Measurements from ENCODE around the gene PTPRB.
"Not testable (repeated sequence)": the region's sequence is repeated elsewhere in the genome, so short reads cannot be mapped to it uniquely, and the experiment has no call there.

The PTPRB gene

GRCh38 chr12:70497508-70497907, 139.7 kb downstream of the PTPRB start:
- no peaks in the 10 kb centered on the region for H3F3A ChIP-seq (ENCODE audit: insufficient read depth, low read length)
- no peak overlapping the region for H3K9ac ChIP-seq (ENCODE audit: low read length)
- H3K4me3 ChIP-seq (ENCODE audit: low read depth, low read length, poor library complexity, severe bottlenecking), result no peak overlapping the region
- peaks cover 8% of the 10 kb centered on the region for H3K4me1 ChIP-seq (ENCODE audit: insufficient read depth, low read length, severe bottlenecking)
- H3K9me3 ChIP-seq (ENCODE audit: low read length), result peaks cover 10% of the 10 kb centered on the region; the same call in 1 of the 2 replicates
- no peaks in the 10 kb centered on the region for H3K27me3 ChIP-seq (ENCODE audit: insufficient read depth, low read length)
- H3K27ac ChIP-seq (ENCODE audit: low read depth, low read length, poor library complexity, severe bottlenecking), result no peak overlapping the region
- H3K79me2 ChIP-seq (ENCODE audit: insufficient read depth, low read length), result peaks cover 43% of the 10 kb centered on the region
- no peak overlapping the region for H3K4me2 ChIP-seq (ENCODE audit: low read length)
- H2AFZ ChIP-seq (ENCODE audit: low read length), result no peak overlapping the region
- H3K9me2 ChIP-seq (ENCODE audit: low read depth, low read length), result no peaks in the 10 kb centered on the region
- H4K20me1 ChIP-seq (ENCODE audit: insufficient read depth, low read length), result no peaks in the 10 kb centered on the region
- H3K36me3 ChIP-seq (ENCODE audit: insufficient read depth, low read length), result peaks cover 60% of the 10 kb centered on the region
- TF ChIP-seq EZH2 (IDR thresholded peaks at IDR 0.05; ENCODE audit: borderline replicate concordance, low read length) (no peak), CTCF (IDR thresholded peaks at IDR 0.05; ENCODE audit: low read length) (no peak)

DNA sequence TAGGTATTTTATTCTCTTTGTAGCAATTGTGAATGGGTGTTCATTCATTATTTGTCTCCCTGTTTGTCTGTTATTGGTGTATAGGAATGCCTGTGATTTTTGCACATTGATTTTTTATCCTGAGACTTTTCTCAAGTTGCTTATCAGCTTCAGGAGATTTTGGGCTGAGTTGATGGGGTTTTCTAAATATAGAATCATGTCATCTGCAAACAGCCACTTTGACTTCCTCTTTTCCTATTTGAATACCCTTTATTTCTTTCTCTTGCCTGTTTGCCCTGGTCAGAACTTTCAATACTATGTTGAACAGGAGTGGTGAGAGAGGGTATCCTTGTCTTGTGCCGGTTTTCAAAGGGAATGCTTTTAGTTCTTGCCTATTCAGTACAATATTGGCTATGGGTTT, 144.3 kb downstream of the PTPRB start:
- not testable (repeated sequence) for H3K27me3 ChIP-seq (ENCODE audit: insufficient read depth, low read length); H2AFZ ChIP-seq (ENCODE audit: low read length); H3K9ac ChIP-seq (ENCODE audit: low read length); H3K4me3 ChIP-seq (ENCODE audit: low read depth, low read length, poor library complexity, severe bottlenecking); H3K9me2 ChIP-seq (ENCODE audit: low read depth, low read length); H4K20me1 ChIP-seq (ENCODE audit: insufficient read depth, low read length); H3K4me2 ChIP-seq (ENCODE audit: low read length); H3F3A ChIP-seq (ENCODE audit: insufficient read depth, low read length)
- H3K36me3 ChIP-seq (ENCODE audit: insufficient read depth, low read length), result peaks cover 64% of the 10 kb centered on the region
- H3K4me1 ChIP-seq (ENCODE audit: insufficient read depth, low read length, severe bottlenecking), result peaks cover 15% of the 10 kb centered on the region
- peaks cover 48% of the 10 kb centered on the region for H3K79me2 ChIP-seq (ENCODE audit: insufficient read depth, low read length)
- H3K27ac ChIP-seq (ENCODE audit: low read depth, low read length, poor library complexity, severe bottlenecking), result peak overlapping the region; percentile 30
- H3K9me3 ChIP-seq (ENCODE audit: low read length), result peaks cover 19% of the 10 kb centered on the region

DNA sequence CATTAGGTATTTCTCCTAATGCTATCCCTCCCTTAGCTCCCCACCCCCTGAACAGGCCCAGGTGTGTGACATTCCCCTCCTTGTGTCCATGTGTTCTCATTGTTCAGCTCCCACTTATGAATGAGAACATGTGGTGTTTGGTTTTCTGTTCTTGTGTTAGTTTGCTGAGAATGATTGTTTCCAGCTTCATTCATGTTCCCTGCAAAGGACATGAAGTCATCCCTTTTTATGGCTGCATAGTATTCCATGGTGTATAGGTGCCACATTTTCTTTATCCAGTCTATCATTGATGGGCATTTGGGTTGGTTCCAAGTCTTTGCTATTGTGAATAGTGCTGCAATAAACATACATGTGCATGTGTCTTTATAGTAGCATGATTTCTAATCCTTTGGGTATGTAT, 146.3 kb downstream of the PTPRB start:
- not testable (repeated sequence) for H4K20me1 ChIP-seq (ENCODE audit: insufficient read depth, low read length); H2AFZ ChIP-seq (ENCODE audit: low read length); H3K4me2 ChIP-seq (ENCODE audit: low read length); H3K27ac ChIP-seq (ENCODE audit: low read depth, low read length, poor library complexity, severe bottlenecking); H3K27me3 ChIP-seq (ENCODE audit: insufficient read depth, low read length); H3F3A ChIP-seq (ENCODE audit: insufficient read depth, low read length); H3K9me2 ChIP-seq (ENCODE audit: low read depth, low read length); H3K4me3 ChIP-seq (ENCODE audit: low read depth, low read length, poor library complexity, severe bottlenecking); H3K9ac ChIP-seq (ENCODE audit: low read length)
- Histone ChIP-seq H3K9me3 (ENCODE audit: low read length) (peaks cover 21% of the 10 kb centered on the region), H3K36me3 (ENCODE audit: insufficient read depth, low read length) (peaks cover 63% of the 10 kb centered on the region), H3K79me2 (ENCODE audit: insufficient read depth, low read length) (peaks cover 46% of the 10 kb centered on the region), H3K4me1 (ENCODE audit: insufficient read depth, low read length, severe bottlenecking) (peaks cover 35% of the 10 kb centered on the region)

DNA sequence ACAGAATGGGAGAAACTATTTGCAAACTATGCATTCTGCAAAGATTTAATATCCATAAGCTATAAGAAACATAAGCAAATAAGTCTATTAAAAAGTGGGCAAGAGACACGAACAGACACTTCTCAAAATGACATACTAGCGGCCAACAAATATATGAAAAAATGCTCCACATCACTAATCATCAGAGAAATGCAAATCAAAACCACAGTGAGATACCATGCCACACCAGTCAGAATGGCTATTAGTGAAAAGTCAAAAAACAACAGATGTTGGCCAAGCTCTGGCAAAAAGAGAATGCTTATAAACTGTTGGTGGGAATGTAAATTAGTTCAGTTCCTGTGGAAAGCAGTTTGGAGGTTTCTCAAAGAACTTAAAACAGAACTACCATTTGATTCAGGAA, 149.8 kb downstream of the PTPRB start:
- Histone ChIP-seq H3K79me2 (ENCODE audit: insufficient read depth, low read length) (peaks cover 37% of the 10 kb centered on the region), H3K27ac (ENCODE audit: low read depth, low read length, poor library complexity, severe bottlenecking) (peak overlapping the region; percentile 67), H3K4me2 (ENCODE audit: low read length) (no peak overlapping the region), H3F3A (ENCODE audit: insufficient read depth, low read length) (no peaks in the 10 kb centered on the region), H3K9me3 (ENCODE audit: low read length) (peaks cover 21% of the 10 kb centered on the region), H2AFZ (ENCODE audit: low read length) (no peak overlapping the region), H3K9me2 (ENCODE audit: low read depth, low read length) (no peaks in the 10 kb centered on the region), H3K27me3 (ENCODE audit: insufficient read depth, low read length) (no peaks in the 10 kb centered on the region), H3K4me3 (ENCODE audit: low read depth, low read length, poor library complexity, severe bottlenecking) (no peak overlapping the region), H3K36me3 (ENCODE audit: insufficient read depth, low read length) (peaks cover 67% of the 10 kb centered on the region), H3K9ac (ENCODE audit: low read length) (no peak overlapping the region), H4K20me1 (ENCODE audit: insufficient read depth, low read length) (no peaks in the 10 kb centered on the region), H3K4me1 (ENCODE audit: insufficient read depth, low read length, severe bottlenecking) (peaks cover 61% of the 10 kb centered on the region)
- no peak for TF ChIP-seq CTCF (IDR thresholded peaks at IDR 0.05; ENCODE audit: low read length)

Measured in OCI-LY1 (cell line).